Body of pancreas (tissue), 4 donors: ENCODE results near the gene SEC24D. TPM values are rescaled to one million over a fixed set of nuclear protein-coding genes. Genes with fewer than 3 reads are reported as not detected.

Experiments used
- ATAC-seq: fragments of 150-250 bp; one replicate; pipeline ENCODE4 v1.9.1; 2016
- DNase-seq, 4 donors: peaks; one replicate each; pipeline ENCODE4 v3.0.0-alpha.2; 2019
- H3K27ac ChIP-seq, 4 donors: fragments of 200-600 bp; sonication (generic); 1 replicate in 3 of 4; 2 replicates in 1 of 4; pipeline versions ENCODE4 v1.5.1 to v1.6.1; 2016 to 2019; ENCODE audit warnings: mild to moderate bottlenecking in 1 of 4, mixed read lengths in 1 of 4, moderate library complexity in 1 of 4
- H3K27me3 ChIP-seq, 2 donors: fragments of 200-600 bp; sonication (generic); one replicate each; pipeline ENCODE4 v1.6.0; 2016; ENCODE audit warnings: mild to moderate bottlenecking in 1 of 2
- H3K36me3 ChIP-seq, 2 donors: fragments of 200-600 bp; sonication (generic); replicated peaks in 1 of 2; 2 replicates each; pipeline ENCODE4 v1.5.1; 2016; ENCODE audit warnings: low read depth in 2 of 2; ENCODE audit not compliant: insufficient read depth in 1 of 2
- H3K4me1 ChIP-seq: fragments of 200-600 bp; sonication (generic); one replicate; pipeline ENCODE4 v1.6.0; 2016
- H3K4me3 ChIP-seq, 2 donors: fragments of 200-600 bp; sonication (generic); 1 replicate in 1 of 2; 2 replicates in 1 of 2; pipeline ENCODE4 v1.5.1; 2016 to 2019
- H3K9me3 ChIP-seq, 3 donors: fragments of 200-600 bp; sonication (generic); 1 replicate in 2 of 3; 2 replicates in 1 of 3; pipeline ENCODE4 v1.5.1; 2016
- POLR2A ChIP-seq, 3 donors: fragments of 450-650 bp; IDR thresholded peaks; one replicate each; pipeline ENCODE4 v1.6.1; 2016; ENCODE audit warnings: antibody characterized with exemption in 3 of 3, mild to moderate bottlenecking in 2 of 3
- WGBS, 2 donors: methylation state at CpG; one replicate each; pipeline ENCODE4 v1.1.5; 2017; 5-methylcytosine and 5-hydroxymethylcytosine counted together
- intact Hi-C: fragments of 100-400 bp; cut with DNase I; formaldehyde crosslinking; loops from one replicate; pipeline ENCODE4 v1.15.1; 2023
- total RNA-seq, 2 donors: library from RNA; depleted of rRNA; stranded (reverse); fragments of >200 nt; gene quantifications; one replicate each; pipeline ENCODE4 v1.1.0, GENCODE V29; 2016
- TF ChIP-seq, protein P1 (sequence below), 7 experiments: fragments of 450-650 bp in 4 of 7; fragments of 200-600 bp in 3 of 7; sonication (generic) in 3 of 7; IDR thresholded peaks; one replicate each; pipeline ENCODE4 v1.5.1; 2016 to 2019; ENCODE audit warnings: antibody characterized with exemption in 7 of 7

SEC24D gene
- total RNA-seq, 2 donors from 2014 or later: 39.7 to 58.7 TPM

DNA sequence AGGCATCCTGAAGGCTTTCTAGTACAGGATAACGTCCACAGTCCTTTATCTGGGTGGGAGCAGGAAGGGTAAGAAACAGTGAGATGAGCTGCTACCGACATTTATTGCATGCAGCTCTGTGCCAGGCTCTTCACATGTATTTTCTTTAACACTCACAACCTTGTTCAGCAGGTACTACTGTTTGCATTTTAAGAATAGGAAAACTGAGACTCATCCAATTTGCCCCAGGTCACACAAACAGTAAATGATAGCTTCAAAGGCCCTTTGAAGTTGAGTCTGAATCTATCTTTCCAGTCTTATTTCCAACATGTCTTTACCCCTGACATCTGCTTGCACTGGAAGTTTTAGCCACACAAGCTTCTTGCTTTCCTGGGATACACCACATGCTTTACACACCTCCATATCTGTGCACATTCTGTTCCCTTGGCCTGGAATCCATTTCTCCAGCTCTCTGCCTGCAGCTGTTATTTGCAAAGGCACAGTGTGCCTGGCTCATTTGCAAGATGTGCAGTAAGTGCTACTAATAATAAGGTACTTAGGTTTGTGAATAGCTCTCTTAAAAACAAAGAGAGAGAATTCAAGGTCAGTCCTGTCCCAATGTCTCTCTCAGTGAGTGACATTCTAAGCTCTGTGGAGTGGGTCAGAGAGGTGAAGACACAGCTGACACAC lies 89.5 kb downstream of the SEC24D start:
- ATAC-seq: no peak

DNA sequence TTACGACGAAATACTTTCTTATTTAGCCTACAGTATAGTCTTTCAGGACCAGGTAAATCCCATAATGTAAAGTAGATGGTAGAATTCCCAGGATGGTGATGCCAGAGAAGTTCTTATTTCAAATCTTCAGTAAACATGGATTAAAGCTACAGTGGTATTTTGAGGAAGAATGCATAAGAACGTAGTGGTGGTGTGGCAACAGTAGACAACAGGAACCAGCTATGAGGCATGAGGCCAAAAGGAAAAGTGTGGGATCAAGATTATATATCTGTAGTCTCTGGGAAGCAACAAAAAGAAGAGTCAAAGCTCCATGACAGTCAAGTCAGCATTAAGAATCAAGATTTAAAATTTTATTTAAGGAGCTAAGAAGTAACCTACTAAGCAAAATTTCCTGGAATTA lies 90.6 kb downstream of the SEC24D start:
- Histone ChIP-seq H3K36me3 (peaks cover 0 to 8% of the 10 kb centered on the region in 2 donors), H3K4me3 (no peak overlapping the region), H3K9me3 (no peaks in the 10 kb centered on the region), H3K4me1 (no peaks in the 10 kb centered on the region), H3K27me3 (no peaks in the 10 kb centered on the region), H3K27ac (no peak overlapping the region)
- ATAC-seq: no peak
- TF ChIP-seq POLR2A (IDR thresholded peaks at IDR 0.05): no peak
- TF ChIP-seq, protein P1, sequence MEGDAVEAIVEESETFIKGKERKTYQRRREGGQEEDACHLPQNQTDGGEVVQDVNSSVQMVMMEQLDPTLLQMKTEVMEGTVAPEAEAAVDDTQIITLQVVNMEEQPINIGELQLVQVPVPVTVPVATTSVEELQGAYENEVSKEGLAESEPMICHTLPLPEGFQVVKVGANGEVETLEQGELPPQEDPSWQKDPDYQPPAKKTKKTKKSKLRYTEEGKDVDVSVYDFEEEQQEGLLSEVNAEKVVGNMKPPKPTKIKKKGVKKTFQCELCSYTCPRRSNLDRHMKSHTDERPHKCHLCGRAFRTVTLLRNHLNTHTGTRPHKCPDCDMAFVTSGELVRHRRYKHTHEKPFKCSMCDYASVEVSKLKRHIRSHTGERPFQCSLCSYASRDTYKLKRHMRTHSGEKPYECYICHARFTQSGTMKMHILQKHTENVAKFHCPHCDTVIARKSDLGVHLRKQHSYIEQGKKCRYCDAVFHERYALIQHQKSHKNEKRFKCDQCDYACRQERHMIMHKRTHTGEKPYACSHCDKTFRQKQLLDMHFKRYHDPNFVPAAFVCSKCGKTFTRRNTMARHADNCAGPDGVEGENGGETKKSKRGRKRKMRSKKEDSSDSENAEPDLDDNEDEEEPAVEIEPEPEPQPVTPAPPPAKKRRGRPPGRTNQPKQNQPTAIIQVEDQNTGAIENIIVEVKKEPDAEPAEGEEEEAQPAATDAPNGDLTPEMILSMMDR (IDR thresholded peaks at IDR 0.05): no peak
- DNase-seq: no peak
- WGBS, 2 donors: 83 to 87% methylated on average over 3 of the region's 3 CpGs
- intact Hi-C loops: no loop called here

More for the DNA sequence above, 89.5 kb downstream of the SEC24D start:
- no peak overlapping the region for H3K27ac ChIP-seq
- WGBS, 2 donors: 57 to 73% methylated on average over 2 of the region's 2 CpGs
- DNase-seq: no peak
- no peaks in the 10 kb centered on the region for H3K9me3 ChIP-seq
- no peaks in the 10 kb centered on the region for H3K4me1 ChIP-seq
- peaks cover 1 to 8% of the 10 kb centered on the region in 2 donors for H3K36me3 ChIP-seq
- TF ChIP-seq POLR2A (IDR thresholded peaks at IDR 0.05): no peak
- TF ChIP-seq, protein P1 (IDR thresholded peaks at IDR 0.05): no peak
- H3K4me3 ChIP-seq: no peak overlapping the region
- H3K27me3 ChIP-seq: no peaks in the 10 kb centered on the region
- intact Hi-C loops: no loop called here

DNA sequence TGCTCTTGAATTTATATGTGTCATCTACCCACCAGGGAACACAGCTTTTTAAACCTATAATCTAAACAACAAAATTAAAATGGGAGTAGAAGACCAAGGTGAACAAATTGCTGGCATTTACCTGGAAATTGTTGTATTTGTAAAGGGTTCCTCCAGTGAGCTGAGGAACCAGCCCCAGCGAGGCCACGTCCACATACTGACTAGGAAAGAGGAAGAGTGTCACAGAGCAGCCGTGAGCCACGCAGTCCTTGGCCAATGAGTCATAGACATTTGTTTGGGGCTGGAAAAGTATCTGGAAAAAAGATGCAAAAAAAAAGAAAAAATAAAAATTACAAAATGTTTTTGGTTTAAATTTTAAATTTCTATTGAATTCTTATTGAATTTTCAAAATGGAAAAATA lies 92.1 kb downstream of the SEC24D start:
- no peaks in the 10 kb centered on the region for H3K4me1 ChIP-seq
- 75 to 82% methylated on average over 4 of the region's 4 CpGs for WGBS, 2 donors
- DNase-seq (no peak), ATAC-seq (no peak)
- intact Hi-C loops: no loop called here
- no peak overlapping the region for H3K4me3 ChIP-seq
- TF ChIP-seq POLR2A (IDR thresholded peaks at IDR 0.05): no peak
- no peaks in the 10 kb centered on the region for H3K9me3 ChIP-seq
- H3K27me3 ChIP-seq: no peaks in the 10 kb centered on the region
- H3K36me3 ChIP-seq: peaks cover 0 to 15% of the 10 kb centered on the region in 2 donors
- no peak overlapping the region for H3K27ac ChIP-seq

DNA sequence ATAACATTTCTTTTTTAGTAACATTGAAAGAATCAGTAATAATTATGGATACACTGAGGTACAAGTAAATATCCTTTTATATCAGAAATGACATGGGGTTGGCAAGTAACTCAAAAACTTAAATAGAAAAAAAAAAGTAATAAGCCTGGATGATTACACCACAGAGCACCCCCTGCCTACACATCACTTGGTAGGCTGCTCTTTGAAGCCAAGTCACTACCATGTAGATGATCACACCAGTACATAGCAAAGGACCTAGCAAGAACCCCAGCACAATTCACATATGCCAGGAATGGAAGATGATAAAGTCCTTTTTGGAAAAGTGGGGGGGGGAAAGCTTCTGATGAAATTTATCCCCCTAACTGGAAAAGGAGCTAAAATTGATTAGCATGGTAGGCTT lies 93.9 kb downstream of the SEC24D start:
- intact Hi-C loops: no loop called here
- no peak for DNase-seq
- Histone ChIP-seq H3K4me1 (peaks cover 6% of the 10 kb centered on the region), H3K27me3 (no peaks in the 10 kb centered on the region), H3K9me3 (no peaks in the 10 kb centered on the region), H3K27ac (no peak overlapping the region), H3K36me3 (peaks cover 0 to 19% of the 10 kb centered on the region in 2 donors), H3K4me3 (no peak overlapping the region)
- no peak for ATAC-seq
- TF ChIP-seq POLR2A (IDR thresholded peaks at IDR 0.05): no peak
- TF ChIP-seq, protein P1 (IDR thresholded peaks at IDR 0.05): no peak

DNA sequence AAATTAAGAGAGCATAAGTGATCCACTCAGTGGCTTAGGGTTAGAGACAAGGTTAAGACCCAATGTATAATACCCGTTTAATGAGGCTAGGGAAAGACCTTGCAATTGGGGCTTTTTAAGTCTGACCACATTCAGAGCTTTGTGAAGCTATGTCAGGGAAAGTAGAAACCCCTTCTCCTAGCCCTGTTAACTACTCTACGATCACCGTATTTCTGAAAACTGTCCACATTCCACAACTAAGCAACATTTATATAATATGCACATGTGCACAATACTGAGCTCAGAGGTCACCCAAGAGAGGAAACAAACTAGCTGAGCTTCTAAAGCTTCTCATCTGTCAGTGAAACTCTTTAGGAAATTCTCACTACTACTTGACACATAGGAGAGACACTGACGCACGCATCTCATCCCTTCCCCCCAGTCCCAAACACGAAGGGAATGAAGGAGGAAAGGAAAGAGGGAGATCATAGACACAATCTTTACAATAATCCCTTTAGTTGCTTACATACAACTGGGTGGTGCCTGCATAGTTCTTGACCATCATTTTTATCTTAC lies 94.5 kb downstream of the SEC24D start:
- TF ChIP-seq POLR2A (IDR thresholded peaks at IDR 0.05): no peak
- TF ChIP-seq, protein P1 (IDR thresholded peaks at IDR 0.05): no peak
- WGBS, 2 donors: 56 to 66% methylated on average over 6 of the region's 6 CpGs
- Histone ChIP-seq H3K27ac (peak overlapping the region in 1 of 4 donors; percentile 10), H3K9me3 (no peaks in the 10 kb centered on the region), H3K4me3 (no peak overlapping the region), H3K4me1 (peaks cover 6% of the 10 kb centered on the region), H3K36me3 (peaks cover 0 to 24% of the 10 kb centered on the region in 2 donors), H3K27me3 (no peaks in the 10 kb centered on the region)
- DNase-seq (no peak), ATAC-seq (no peak)
- intact Hi-C loops: no loop called here
